Left ventricle myocardium inferior (tissue), 1 donor: Measurements from ENCODE around the gene SEMA6C. TPM values are rescaled to one million over a fixed set of nuclear protein-coding genes. Genes with fewer than 3 reads are reported as not detected.

Source experiments
- DNase-seq: peaks from one replicate; pipeline ENCODE4 v3.0.0-alpha.2; 2020
- H3K27ac ChIP-seq: fragments of 200-600 bp; replicated peaks from 2 replicates; pipeline ENCODE4 v1.8.0; 2021
- H3K27me3 ChIP-seq: fragments of 200-600 bp; 2 replicates; pipeline ENCODE4 v1.8.0; 2021; ENCODE audit warnings: low read depth
- H3K36me3 ChIP-seq: fragments of 200-600 bp; 2 replicates; pipeline ENCODE4 v1.8.0; 2021
- H3K4me1 ChIP-seq: fragments of 200-600 bp; 2 replicates; pipeline ENCODE4 v1.8.0; 2021
- H3K4me3 ChIP-seq: fragments of 200-600 bp; 2 replicates; pipeline ENCODE4 v1.8.0; 2021; ENCODE audit warnings: mild to moderate bottlenecking, moderate library complexity
- H3K9me3 ChIP-seq: fragments of 200-600 bp; replicated peaks from 2 replicates; pipeline ENCODE4 v1.8.0; 2021
- CTCF ChIP-seq: fragments of 200-600 bp; IDR thresholded peaks from 2 replicates; pipeline ENCODE4 v1.8.0; 2021; ENCODE audit warnings: antibody characterized with exemption, mild to moderate bottlenecking, borderline replicate concordance
- intact Hi-C: fragments of 100-400 bp; cut with micrococcal nuclease; formaldehyde crosslinking; loops from one replicate; pipeline ENCODE4 v1.11.0; 2022
- total RNA-seq: library from RNA; stranded (reverse); fragmentation: NEBNext Ultra II Directional; extraction: Animal tissue kit (Norgen Biotek cat#: 25700); gene quantifications from one replicate; pipeline ENCODE4 v1.2.1, GENCODE V29; 2021
- donor health status: DM: no; HTN: yes; CAD: no; lungs with severe emphysema.

SEMA6C gene
- total RNA-seq, 1 donor from 2014 or later = 77.7 TPM

GRCh38 chr1:151165281-151165737 is 18.9 kb upstream of the SEMA6C start:
- Histone ChIP-seq H3K4me1 (peaks cover 53% of the 10 kb centered on the region), H3K36me3 (peaks cover 47% of the 10 kb centered on the region), H3K9me3 (no peaks in the 10 kb centered on the region), H3K27me3 (no peaks in the 10 kb centered on the region), H3K4me3 (peak overlapping the region; percentile 86), H3K27ac (peak overlapping the region; percentile 91)
- DNase-seq = peak; percentile 57
- TF ChIP-seq CTCF = no peak
- intact Hi-C loops = no loop called here

GRCh38 chr1:151164732-151165280 is 18.4 kb upstream of the SEMA6C start:
- peaks cover 54% of the 10 kb centered on the region for H3K4me1 ChIP-seq
- peak overlapping the region; percentile 86 for H3K4me3 ChIP-seq
- H3K36me3 ChIP-seq = peaks cover 47% of the 10 kb centered on the region
- peak overlapping the region; percentile 91 for H3K27ac ChIP-seq
- DNase-seq = no peak
- TF ChIP-seq CTCF = no peak
- no peaks in the 10 kb centered on the region for H3K9me3 ChIP-seq
- no peaks in the 10 kb centered on the region for H3K27me3 ChIP-seq
- intact Hi-C loops = no loop called here

GRCh38 chr1:151159373-151159772 is 12.9 kb upstream of the SEMA6C start:
- TF ChIP-seq CTCF = no peak
- no peaks in the 10 kb centered on the region for H3K9me3 ChIP-seq
- H3K27me3 ChIP-seq = no peaks in the 10 kb centered on the region
- no peak overlapping the region for H3K4me3 ChIP-seq
- H3K36me3 ChIP-seq = peaks cover 47% of the 10 kb centered on the region
- peak overlapping the region; percentile 4 for H3K27ac ChIP-seq
- DNase-seq = no peak
- H3K4me1 ChIP-seq = peaks cover 33% of the 10 kb centered on the region
- intact Hi-C loops = loop anchor here (5.0 kb wide), 1 partner anchor 62 kb away; no protein-coding TSS in a partner anchor

GRCh38 chr1:151158751-151159251 is 12.4 kb upstream of the SEMA6C start:
- no peak for TF ChIP-seq CTCF
- intact Hi-C loops = loop anchor here (5.0 kb wide), 1 partner anchor 62 kb away; no protein-coding TSS in a partner anchor
- Histone ChIP-seq H3K27ac (peak overlapping the region; percentile 4), H3K9me3 (no peaks in the 10 kb centered on the region), H3K36me3 (peaks cover 47% of the 10 kb centered on the region), H3K27me3 (no peaks in the 10 kb centered on the region), H3K4me3 (no peak overlapping the region), H3K4me1 (peaks cover 27% of the 10 kb centered on the region)
- DNase-seq = no peak

GRCh38 chr1:151158326-151158725 is 11.9 kb upstream of the SEMA6C start:
- intact Hi-C loops = loop anchor here (5.0 kb wide), 1 partner anchor 61 kb away; no protein-coding TSS in a partner anchor
- no peak overlapping the region for H3K4me3 ChIP-seq
- peak overlapping the region; percentile 4 for H3K27ac ChIP-seq
- no peak for DNase-seq
- H3K4me1 ChIP-seq = peaks cover 22% of the 10 kb centered on the region
- H3K36me3 ChIP-seq = peaks cover 47% of the 10 kb centered on the region
- no peaks in the 10 kb centered on the region for H3K27me3 ChIP-seq
- H3K9me3 ChIP-seq = no peaks in the 10 kb centered on the region
- no peak for TF ChIP-seq CTCF
